Activated naive CD8-positive, alpha-beta T cell (primary cell): ENCODE results near the gene EYA3.
A peak's percentile ranks its signal among the peaks of the same experiment; 100 is the strongest.

ENCODE experiments used
- H3K27ac Mint-ChIP-seq: one replicate; pipeline ENCODE4 v1.8.0; 2021; ENCODE audit warnings: mixed read lengths
- H3K27me3 Mint-ChIP-seq: one replicate; pipeline ENCODE4 v1.8.0; 2021; ENCODE audit warnings: mixed read lengths
- H3K36me3 Mint-ChIP-seq: one replicate; pipeline ENCODE4 v1.8.0; 2021; ENCODE audit warnings: mixed read lengths
- H3K4me1 Mint-ChIP-seq: one replicate; pipeline ENCODE4 v1.8.0; 2021; ENCODE audit warnings: low read depth, mixed read lengths
- H3K4me3 Mint-ChIP-seq: one replicate; pipeline ENCODE4 v1.8.0; 2021; ENCODE audit warnings: mild to moderate bottlenecking, mixed read lengths
- H3K9me3 Mint-ChIP-seq: one replicate; pipeline ENCODE4 v1.8.0; 2021; ENCODE audit warnings: low read depth, mixed read lengths

Gene EYA3

DNA sequence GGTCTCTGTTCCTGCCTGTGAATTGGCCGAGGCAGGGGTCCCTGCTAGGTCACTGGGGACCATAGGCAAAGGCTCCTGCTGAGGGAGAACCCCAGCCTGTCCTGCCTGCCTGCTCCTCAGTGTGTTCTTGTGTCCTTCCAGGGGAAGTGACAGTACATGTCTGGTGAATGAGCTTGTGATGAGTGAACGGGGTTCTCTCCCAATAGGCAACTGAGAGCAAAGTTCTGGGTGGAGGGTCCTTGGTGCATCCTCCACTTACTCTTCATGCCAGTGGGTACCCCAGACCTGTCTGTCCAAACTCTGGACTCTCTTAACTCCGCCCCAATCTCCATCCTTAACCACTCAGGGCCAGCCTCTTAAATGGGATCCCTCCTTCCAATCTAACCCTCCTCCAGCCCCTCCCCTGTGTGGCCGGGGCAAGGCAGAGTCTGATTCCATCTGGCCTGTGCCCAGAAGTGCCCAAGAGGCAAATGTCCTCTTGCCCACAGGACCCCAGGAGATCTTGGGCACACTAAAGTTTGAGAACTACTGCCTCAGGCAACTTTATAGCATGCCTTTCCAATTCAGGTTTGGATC lies 126.7 kb downstream of the EYA3 start:
- Mint-ChIP-seq H3K36me3 (no peaks in the 10 kb centered on the region), H3K4me3 (peak overlapping the region; percentile 87), H3K9me3 (no peaks in the 10 kb centered on the region), H3K27me3 (no peaks in the 10 kb centered on the region), H3K4me1 (peaks cover 24% of the 10 kb centered on the region), H3K27ac (peak overlapping the region; percentile 46)

DNA sequence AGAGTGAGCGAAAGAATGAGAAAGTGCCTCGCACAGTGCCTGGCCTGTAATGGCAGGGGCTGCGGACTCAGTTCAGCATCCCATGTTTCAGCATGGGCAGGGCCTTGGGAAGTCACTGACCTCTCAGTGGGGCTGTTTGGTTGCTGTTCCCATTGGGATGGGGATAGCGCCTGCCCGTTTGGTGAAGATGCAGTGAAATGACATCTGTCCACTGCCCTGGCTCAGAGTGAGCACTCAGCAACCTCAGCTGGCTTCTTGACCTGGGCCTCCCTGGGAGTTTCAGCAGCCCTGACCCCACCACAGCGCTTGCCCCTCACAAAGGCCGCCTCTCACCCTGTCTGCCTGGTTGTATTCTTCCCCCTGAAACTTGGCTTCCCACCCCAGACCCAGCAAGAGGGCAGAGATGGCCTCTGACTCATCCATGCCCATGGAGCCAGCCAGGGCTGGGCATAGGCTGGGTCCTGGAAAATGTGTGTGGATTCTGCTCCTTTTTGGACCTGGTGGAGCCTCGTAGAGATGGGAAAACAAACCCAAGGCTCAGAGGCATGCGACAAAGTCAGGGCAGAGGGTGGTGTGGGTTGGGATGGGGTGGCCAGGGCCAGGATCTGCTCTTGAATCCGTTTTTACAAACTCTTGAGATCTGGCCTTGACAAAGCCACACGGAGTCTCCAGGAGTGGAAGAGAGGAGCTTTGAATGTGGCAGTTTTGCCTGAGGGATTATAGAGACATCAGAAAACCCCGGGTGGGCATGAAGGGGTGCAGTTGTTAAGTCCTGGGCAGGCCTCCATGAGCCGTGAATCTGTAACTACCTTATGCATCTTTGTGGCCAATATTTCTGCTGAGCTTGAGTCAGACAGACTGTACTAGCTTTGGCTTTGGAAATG lies 127.4 kb downstream of the EYA3 start:
- H3K4me1 Mint-ChIP-seq, result peaks cover 24% of the 10 kb centered on the region
- peak overlapping the region; percentile 87 for H3K4me3 Mint-ChIP-seq
- peak overlapping the region; percentile 64 for H3K27ac Mint-ChIP-seq
- H3K9me3 Mint-ChIP-seq, result no peaks in the 10 kb centered on the region
- H3K36me3 Mint-ChIP-seq, result no peaks in the 10 kb centered on the region
- no peaks in the 10 kb centered on the region for H3K27me3 Mint-ChIP-seq

DNA sequence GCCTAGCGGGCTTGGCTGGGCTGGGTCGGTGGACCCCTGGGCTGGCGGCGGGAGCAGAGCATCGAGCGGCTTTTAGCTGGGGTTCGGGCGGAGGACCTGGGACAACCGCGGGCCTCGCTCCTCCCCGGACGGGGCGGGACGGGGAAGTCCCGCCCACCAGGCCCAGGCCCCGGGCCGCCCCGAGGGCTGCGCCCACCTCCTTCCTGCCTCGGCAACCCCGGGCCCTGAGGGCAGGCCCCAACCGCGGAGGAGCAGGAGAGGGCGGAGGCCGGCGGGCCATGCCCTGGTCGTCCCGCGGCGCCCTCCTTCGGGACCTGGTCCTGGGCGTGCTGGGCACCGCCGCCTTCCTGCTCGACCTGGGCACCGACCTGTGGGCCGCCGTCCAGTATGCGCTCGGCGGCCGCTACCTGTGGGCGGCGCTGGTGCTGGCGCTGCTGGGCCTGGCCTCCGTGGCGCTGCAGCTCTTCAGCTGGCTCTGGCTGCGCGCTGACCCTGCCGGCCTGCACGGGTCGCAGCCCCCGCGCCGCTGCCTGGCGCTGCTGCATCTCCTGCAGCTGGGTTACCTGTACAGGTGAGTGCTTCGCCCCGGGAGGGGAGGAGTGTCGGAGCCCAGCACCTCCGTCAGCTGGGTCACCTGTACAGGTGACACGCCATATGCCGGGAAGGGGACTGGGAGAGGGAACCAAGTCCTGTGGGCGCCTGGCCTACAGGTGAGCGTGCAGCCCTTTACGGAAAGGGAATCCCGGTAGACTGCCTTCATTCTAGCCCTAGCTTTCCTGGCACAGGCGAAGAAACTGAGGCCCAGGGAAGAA lies 128.4 kb downstream of the EYA3 start, which contains the start of gene XKR8:
Gene XKR8 (plus strand): TSS at position 182 of the 812 bp plus-strand sequence. CDS start 97 bp downstream, at position 279.
- Mint-ChIP-seq H3K4me3 (peak within 1 kb of the TSS; percentile 87), H3K27me3 (no peaks in the 10 kb centered on the region), H3K9me3 (no peaks in the 10 kb centered on the region), H3K36me3 (no peaks in the 10 kb centered on the region), H3K27ac (peak within 1 kb of the TSS; percentile 85), H3K4me1 (peaks cover 24% of the 10 kb centered on the region)

DNA sequence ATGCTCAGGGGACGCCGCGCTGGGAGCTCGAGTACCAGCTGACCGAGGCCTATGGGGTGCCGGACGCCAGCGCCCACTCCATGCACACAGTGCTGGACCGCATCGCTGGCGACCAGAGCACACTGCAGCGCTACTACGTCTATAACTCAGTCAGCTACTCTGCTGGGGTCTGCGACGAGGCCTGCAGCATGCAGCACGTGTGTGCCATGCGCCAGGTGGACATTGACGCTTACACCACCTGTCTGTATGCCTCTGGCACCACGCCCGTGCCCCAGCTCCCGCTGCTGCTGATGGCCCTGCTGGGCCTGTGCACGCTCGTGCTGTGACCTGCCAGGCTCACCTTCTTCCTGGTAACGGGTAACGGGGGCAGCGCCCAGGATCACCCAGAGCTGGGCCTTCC lies 129.9 kb downstream of the EYA3 start:
- Mint-ChIP-seq H3K36me3 (no peaks in the 10 kb centered on the region), H3K4me3 (no peak overlapping the region), H3K4me1 (peaks cover 24% of the 10 kb centered on the region)

DNA sequence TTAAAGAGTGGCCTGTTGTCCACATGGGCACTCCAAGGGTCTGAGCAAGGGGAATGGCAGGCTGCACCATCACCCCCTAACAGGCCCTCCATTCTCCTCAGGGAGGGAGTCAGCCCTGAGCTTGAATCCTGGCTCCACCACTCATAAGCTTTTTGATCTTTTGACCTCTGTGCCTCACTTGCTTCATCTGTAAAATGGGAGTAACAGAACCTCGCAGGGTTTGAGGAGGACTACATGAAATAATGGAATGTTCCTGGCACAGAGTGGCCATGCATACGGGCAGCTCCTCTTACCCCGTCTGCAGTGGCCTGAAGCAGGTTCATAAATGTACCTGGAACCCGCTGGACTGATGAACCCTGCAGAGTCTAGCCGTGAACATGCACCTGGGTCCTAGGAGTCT lies 130.8 kb downstream of the EYA3 start:
- Mint-ChIP-seq H3K27me3 (no peaks in the 10 kb centered on the region), H3K36me3 (no peaks in the 10 kb centered on the region), H3K4me3 (no peak overlapping the region), H3K27ac (no peak overlapping the region), H3K4me1 (peaks cover 24% of the 10 kb centered on the region), H3K9me3 (no peaks in the 10 kb centered on the region)

More for the DNA sequence above, 129.9 kb downstream of the EYA3 start:
- Mint-ChIP-seq H3K27me3 (no peaks in the 10 kb centered on the region), H3K9me3 (no peaks in the 10 kb centered on the region), H3K27ac (no peak overlapping the region)

DNA sequence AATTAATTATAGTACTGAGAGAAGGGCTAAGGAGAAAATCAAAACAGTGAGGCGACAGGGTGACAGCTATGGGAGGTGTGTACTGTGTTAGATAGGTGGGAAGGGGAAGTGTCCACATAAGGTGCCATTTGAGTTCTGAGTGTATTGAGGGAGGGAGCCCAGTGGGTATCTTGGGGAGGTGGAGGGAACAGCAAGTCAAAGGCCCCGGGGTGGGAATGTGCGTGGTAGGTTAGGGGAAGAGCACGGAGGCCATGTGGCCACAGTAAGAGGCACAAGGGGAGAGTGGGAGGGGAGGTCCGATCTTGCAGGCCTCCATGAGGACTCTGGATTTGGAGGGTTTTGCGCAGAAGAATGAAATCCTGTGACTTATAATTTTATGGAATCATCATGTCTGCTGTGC lies 131.6 kb downstream of the EYA3 start:
- Mint-ChIP-seq H3K9me3 (no peaks in the 10 kb centered on the region), H3K4me1 (peaks cover 20% of the 10 kb centered on the region), H3K27ac (no peak overlapping the region), H3K36me3 (no peaks in the 10 kb centered on the region), H3K27me3 (no peaks in the 10 kb centered on the region), H3K4me3 (no peak overlapping the region)

DNA sequence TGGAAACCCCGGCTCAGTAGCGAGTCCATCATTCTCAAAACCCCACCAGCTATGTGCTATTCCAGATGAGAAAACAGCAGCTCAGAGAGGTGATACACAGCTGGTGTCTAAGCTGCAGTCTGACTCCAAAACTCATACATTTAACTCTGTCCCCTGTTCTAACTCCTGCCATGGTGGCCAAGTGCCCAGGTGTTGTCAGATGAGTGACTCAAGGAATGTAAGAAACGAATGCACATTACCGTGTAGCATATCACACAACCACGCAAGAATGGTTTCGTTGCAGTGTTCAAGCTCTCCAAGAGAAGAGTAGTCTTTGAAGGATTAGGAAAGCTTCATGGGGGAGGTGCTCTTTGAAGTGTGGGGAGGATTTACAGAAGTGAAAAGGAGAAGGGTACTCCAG lies 133.3 kb downstream of the EYA3 start:
- no peaks in the 10 kb centered on the region for H3K27me3 Mint-ChIP-seq
- H3K36me3 Mint-ChIP-seq, result no peaks in the 10 kb centered on the region
- H3K4me3 Mint-ChIP-seq, result no peak overlapping the region
- H3K27ac Mint-ChIP-seq, result no peak overlapping the region
- H3K9me3 Mint-ChIP-seq, result no peaks in the 10 kb centered on the region
- H3K4me1 Mint-ChIP-seq, result peaks cover 7% of the 10 kb centered on the region

DNA sequence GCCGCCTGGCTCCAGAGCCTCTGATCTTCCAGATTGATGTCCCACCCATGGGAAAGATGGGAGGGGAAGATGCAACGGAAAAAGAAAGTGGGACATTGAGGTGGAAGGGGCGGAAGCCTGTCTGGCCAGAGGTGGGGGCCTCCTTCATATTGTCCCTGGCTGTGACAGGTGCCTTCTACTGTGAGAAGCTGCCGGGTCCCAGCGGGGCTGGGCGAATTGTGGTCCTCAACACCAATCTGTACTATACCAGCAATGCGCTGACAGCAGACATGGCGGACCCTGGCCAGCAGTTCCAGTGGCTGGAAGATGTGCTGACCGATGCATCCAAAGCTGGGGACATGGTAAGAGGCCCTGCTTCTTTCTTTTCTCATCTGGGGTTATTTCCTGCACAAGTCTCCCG lies 134.2 kb downstream of the EYA3 start:
- no peak overlapping the region for H3K4me3 Mint-ChIP-seq
- H3K36me3 Mint-ChIP-seq, result no peaks in the 10 kb centered on the region
- H3K9me3 Mint-ChIP-seq, result no peaks in the 10 kb centered on the region
- H3K4me1 Mint-ChIP-seq, result peaks cover 3% of the 10 kb centered on the region
- H3K27ac Mint-ChIP-seq, result no peak overlapping the region
- no peaks in the 10 kb centered on the region for H3K27me3 Mint-ChIP-seq

DNA sequence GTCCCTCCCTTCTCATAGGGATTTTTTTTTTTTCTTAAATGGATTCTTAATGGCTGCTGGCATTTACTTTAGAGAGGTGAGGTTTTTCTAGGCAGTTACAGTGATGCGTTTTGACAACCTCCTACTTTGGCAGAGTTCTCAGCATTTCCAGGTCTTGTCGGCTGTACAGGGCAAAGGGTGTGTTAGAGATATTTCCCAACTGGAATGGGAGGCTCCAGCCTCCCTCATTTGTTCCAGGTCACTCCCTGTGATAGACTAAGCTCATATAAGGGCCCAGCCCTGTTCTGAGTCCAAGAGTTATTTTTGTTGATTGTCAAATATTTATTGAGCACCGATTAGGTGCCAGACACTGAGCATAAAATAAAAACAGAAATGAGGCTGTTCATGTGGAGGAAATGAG lies 136.3 kb downstream of the EYA3 start:
- Mint-ChIP-seq H3K27ac (no peak overlapping the region), H3K36me3 (no peaks in the 10 kb centered on the region), H3K27me3 (no peaks in the 10 kb centered on the region), H3K4me3 (no peak overlapping the region), H3K9me3 (no peaks in the 10 kb centered on the region), H3K4me1 (no peaks in the 10 kb centered on the region)

DNA sequence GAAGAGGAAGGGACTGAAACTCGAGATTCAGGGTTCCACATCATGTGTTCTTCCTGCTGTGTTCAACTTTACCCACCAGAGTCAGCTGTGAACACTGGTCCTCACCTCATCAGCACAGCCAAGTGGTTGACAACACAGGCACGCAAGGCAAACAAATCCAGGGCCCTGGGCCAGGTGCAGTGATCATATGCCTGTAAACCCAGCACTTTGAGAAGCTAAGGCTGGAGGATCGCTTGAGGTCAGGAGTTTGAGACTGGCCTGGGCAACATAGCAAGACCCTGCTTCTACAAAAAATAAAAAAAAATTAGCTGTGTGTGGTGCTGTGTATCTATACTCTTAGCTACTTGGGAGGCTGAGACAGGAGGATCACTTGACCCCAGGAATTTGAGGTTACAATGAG lies 137.0 kb downstream of the EYA3 start:
- Mint-ChIP-seq H3K27me3 (no peaks in the 10 kb centered on the region), H3K9me3 (no peaks in the 10 kb centered on the region), H3K27ac (no peak overlapping the region), H3K4me3 (no peak overlapping the region), H3K4me1 (no peaks in the 10 kb centered on the region), H3K36me3 (no peaks in the 10 kb centered on the region)

DNA sequence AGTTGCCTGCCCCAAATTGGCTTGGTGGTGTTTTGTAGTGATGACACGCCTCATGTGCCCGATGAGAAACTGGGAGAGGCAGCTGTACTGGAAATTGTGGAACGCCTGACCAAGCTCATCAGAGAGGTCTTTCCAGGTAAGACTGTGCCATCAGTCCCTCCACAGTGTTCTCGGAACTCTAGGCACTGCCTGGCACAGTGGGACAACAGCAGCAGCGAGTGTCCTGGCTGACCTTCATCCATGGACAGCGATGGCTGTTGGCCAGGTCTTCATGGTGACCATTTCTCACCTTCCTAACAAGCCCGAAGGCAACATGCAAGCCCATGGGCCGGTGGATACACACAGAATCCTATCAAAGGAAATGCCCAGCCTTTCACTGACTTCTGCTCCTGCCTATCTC lies 139.4 kb downstream of the EYA3 start:
- Mint-ChIP-seq H3K36me3 (no peaks in the 10 kb centered on the region), H3K27ac (no peak overlapping the region), H3K4me3 (no peak overlapping the region), H3K9me3 (no peaks in the 10 kb centered on the region), H3K4me1 (peaks cover 5% of the 10 kb centered on the region), H3K27me3 (no peaks in the 10 kb centered on the region)

DNA sequence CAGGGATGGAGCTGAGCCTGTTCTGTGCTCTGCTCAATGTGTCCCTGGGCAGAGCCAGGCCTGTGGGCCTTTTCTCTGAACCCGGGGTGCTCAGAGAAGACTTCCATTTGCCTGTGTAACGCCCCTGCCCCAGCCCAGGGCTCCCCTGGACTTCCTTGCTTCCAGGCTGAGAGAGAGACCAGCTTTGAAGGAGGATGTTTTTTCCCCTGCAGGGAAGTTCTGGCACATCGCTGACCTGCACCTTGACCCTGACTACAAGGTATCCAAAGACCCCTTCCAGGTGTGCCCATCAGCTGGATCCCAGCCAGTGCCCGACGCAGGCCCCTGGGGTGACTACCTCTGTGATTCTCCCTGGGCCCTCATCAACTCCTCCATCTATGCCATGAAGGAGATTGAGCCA lies 143.4 kb downstream of the EYA3 start:
- H3K27ac Mint-ChIP-seq, result no peak overlapping the region
- no peaks in the 10 kb centered on the region for H3K9me3 Mint-ChIP-seq
- H3K27me3 Mint-ChIP-seq, result no peaks in the 10 kb centered on the region
- H3K36me3 Mint-ChIP-seq, result no peaks in the 10 kb centered on the region
- H3K4me1 Mint-ChIP-seq, result peaks cover 29% of the 10 kb centered on the region
- H3K4me3 Mint-ChIP-seq, result no peak overlapping the region

DNA sequence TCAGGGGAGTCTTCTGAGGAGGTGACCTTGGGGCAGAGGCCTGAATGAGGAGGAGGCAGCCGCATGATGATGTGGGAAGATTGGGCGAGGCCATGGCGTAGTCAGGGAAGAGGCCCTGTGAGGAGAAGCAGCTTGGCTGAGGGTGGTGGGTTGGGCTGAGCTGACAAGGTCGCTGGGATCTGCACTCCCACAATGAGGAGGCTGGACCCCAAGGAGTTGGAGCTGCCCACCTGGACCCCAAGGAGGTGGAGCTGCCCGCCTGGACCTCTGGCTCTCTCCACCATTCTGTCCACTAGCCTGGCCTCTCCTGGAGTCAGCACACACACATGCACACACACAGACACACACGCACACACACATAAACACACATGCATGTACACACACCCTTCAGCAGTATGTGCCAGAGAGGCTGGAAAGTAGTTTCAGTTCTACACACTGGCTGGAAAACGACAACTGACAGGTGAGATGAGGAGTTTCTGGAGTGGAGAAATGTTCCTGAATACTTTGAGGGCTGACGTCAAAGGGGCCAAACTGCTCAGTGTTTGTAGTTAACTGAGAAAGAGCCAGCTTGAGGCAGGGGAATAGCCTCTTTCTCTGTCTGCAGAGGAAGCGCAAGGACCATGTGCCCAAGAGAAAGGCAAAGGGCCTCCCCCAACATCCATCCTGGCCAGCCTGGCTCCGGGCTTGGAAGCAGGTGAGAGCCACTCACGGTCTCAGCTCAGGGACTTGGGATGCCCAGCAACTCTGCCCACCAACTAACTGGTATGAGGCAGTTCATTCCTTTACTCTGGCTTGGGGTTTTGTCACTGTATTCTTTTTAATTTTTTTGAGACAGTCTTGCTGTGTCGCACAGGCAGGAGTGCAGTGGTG lies 146.5 kb downstream of the EYA3 start:
- Mint-ChIP-seq H3K4me3 (no peak overlapping the region), H3K27ac (peak overlapping the region; percentile 22), H3K4me1 (peaks cover 32% of the 10 kb centered on the region), H3K36me3 (no peaks in the 10 kb centered on the region), H3K9me3 (no peaks in the 10 kb centered on the region), H3K27me3 (no peaks in the 10 kb centered on the region)

DNA sequence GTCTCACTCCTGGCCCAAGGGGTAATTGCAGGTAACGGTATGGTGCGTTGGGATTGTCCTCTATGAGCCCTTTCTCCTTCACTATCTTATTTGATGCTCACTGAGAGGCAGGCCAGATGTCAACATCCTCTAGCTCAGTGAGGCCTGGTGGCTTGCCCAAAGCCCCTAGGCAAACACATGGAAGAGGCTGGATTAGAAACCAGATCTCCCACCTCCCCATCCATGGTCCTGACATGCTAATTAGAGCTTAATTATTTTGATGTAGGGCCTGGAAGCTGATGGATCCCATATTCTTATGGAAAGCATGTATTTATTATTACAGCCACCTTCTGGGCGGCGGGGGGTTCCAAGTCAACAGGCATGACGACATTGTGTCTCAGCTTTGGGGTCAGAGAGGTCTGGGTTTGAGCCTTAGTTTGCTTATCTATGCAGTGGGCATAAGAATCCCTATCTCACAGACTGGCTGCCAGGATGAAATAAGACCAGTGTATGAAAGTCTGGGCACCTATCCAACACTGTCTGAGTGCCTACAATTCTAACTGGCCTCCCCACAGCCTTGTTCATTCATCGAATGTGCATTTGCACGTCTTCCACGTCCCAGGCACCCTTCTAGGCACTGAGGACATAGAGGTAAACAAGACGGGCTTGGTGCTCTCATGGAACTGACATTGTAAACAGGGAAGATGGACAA lies 147.4 kb downstream of the EYA3 start:
- Mint-ChIP-seq H3K27me3 (no peaks in the 10 kb centered on the region), H3K4me3 (no peak overlapping the region), H3K27ac (peak overlapping the region; percentile 51), H3K36me3 (no peaks in the 10 kb centered on the region), H3K9me3 (no peaks in the 10 kb centered on the region), H3K4me1 (peaks cover 32% of the 10 kb centered on the region)
